ENCODE measurements around the gene LGMN. TPM values are rescaled to one million over a fixed set of nuclear protein-coding genes. Genes with fewer than 3 reads are reported as not detected.

The LGMN gene
- total RNA-seq, 1 donor from 2014 or later = 37.0 TPM

DNA sequence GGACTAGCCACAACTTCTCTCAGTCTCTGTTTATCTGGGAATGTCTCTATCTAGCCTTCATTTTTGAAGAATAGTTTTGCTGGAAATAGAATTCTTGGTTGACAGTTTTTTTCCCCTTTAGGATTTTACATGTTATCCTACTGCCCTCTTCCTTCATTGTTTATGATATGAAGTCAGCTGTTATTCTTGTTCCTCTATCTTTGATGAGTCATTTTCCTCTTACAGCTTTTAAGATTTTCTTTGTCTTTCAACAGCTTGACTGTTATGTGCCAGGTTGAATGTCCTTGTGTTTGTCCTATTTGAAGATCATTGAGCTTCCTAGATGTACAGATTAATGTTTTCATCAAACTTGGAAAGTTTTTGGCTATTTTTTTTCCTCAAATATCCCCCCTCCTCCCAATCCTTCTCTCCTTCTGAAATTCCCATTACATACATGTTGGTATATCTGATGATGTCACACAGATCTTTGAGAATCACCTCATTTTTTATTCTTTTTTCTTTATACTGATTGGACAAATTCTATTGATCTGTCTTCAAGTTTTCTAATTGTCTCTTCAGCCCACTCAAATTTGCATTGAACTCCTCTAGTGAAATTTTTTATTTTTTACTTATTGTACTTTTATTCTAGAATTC is 41.1 kb upstream of the LGMN start:
- DNase-seq (ENCODE audit: low read depth, low spot score) = no peak
- TF ChIP-seq CTCF (conservative IDR thresholded peaks at IDR 0.05) = no peak
- Mint-ChIP-seq H3K27me3 (ENCODE audit: low read depth) (peaks cover 21% of the 10 kb centered on the region), H3K36me3 (ENCODE audit: low read depth) (peaks cover 3% of the 10 kb centered on the region), H3K4me3 (no peak overlapping the region), H3K4me1 (peaks cover 9% of the 10 kb centered on the region), H3K9me3 (peaks cover 17% of the 10 kb centered on the region), H3K27ac (ENCODE audit: unreplicated experiment) (no peak overlapping the region)

- Mint-ChIP-seq H3K27me3 (ENCODE audit: low read depth) (peaks cover 19% of the 10 kb centered on the region), H3K27ac (ENCODE audit: unreplicated experiment) (no peak overlapping the region), H3K9me3 (peaks cover 16% of the 10 kb centered on the region), H3K4me3 (no peak overlapping the region), H3K36me3 (ENCODE audit: low read depth) (no peaks in the 10 kb centered on the region), H3K4me1 (peaks cover 4% of the 10 kb centered on the region)
- no peak for DNase-seq (ENCODE audit: low read depth, low spot score)
- no peak for TF ChIP-seq CTCF (conservative IDR thresholded peaks at IDR 0.05)
These were observed 39.1 kb upstream of the LGMN start for GRCh38 chr14:92787554-92787953.

DNA sequence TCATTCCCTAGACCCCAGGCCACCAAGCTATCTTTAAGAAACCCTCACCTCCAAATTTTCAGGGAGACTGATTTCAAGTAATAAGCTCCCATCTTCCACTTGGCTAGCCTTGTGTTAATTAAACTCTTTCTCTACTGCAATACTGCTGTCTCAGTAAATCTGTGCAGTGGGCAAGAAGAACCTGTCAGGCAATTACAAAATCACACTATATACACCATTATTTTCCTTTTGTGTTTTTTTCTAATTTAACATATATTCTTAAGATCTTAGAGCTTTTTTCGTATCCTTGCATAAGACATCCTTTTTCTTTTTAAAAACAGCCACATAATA is 38.0 kb upstream of the LGMN start:
- no peak for DNase-seq (ENCODE audit: low read depth, low spot score)
- peaks cover 4% of the 10 kb centered on the region for H3K4me1 Mint-ChIP-seq
- peaks cover 11% of the 10 kb centered on the region for H3K27me3 Mint-ChIP-seq (ENCODE audit: low read depth)
- no peaks in the 10 kb centered on the region for H3K36me3 Mint-ChIP-seq (ENCODE audit: low read depth)
- H3K4me3 Mint-ChIP-seq = no peak overlapping the region
- H3K27ac Mint-ChIP-seq (ENCODE audit: unreplicated experiment) = no peak overlapping the region
- H3K9me3 Mint-ChIP-seq = peaks cover 14% of the 10 kb centered on the region
- TF ChIP-seq CTCF (conservative IDR thresholded peaks at IDR 0.05) = no peak

DNA sequence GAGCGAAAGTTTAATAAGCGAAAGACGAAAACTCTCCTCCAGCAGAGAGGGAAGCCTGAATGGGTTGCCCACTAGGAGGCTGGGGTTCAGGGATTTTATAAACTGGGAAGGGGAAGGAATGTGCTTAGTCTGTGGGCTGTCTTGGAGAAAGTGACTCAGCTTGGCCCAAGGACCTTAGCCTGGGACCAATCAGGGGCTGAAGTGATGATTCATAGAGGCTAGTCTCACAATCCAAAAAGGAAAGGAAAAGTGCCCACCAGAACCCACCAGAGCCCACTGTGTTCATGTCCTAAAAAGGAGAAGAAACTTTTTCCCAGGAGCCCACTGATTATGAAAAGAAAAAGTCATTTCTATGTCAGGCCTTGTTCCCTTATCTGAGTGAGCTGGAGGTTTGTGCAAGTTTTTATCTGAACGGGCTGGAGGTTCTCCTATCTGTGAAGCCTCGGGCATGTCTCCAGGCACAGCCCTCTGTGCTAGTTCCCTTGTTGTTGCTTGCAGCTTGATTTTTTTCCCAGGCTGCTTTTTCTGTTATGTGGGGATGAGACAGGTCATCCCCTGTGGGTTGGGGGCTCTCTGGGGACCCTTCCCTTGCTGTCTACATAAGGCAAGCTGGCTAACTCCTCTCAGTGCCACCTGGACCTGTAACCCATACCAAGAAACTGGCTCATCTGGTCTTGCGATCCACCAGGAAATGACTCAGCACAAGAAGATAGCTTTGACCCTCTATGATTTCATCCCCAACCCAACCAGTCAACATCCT is 37.4 kb upstream of the LGMN start:
- H3K36me3 Mint-ChIP-seq (ENCODE audit: low read depth) = no peaks in the 10 kb centered on the region
- no peak overlapping the region for H3K27ac Mint-ChIP-seq (ENCODE audit: unreplicated experiment)
- peaks cover 9% of the 10 kb centered on the region for H3K27me3 Mint-ChIP-seq (ENCODE audit: low read depth)
- no peak for TF ChIP-seq CTCF (conservative IDR thresholded peaks at IDR 0.05)
- H3K9me3 Mint-ChIP-seq = peaks cover 13% of the 10 kb centered on the region
- no peak overlapping the region for H3K4me3 Mint-ChIP-seq
- H3K4me1 Mint-ChIP-seq = peaks cover 4% of the 10 kb centered on the region
- DNase-seq (ENCODE audit: low read depth, low spot score) = no peak

DNA sequence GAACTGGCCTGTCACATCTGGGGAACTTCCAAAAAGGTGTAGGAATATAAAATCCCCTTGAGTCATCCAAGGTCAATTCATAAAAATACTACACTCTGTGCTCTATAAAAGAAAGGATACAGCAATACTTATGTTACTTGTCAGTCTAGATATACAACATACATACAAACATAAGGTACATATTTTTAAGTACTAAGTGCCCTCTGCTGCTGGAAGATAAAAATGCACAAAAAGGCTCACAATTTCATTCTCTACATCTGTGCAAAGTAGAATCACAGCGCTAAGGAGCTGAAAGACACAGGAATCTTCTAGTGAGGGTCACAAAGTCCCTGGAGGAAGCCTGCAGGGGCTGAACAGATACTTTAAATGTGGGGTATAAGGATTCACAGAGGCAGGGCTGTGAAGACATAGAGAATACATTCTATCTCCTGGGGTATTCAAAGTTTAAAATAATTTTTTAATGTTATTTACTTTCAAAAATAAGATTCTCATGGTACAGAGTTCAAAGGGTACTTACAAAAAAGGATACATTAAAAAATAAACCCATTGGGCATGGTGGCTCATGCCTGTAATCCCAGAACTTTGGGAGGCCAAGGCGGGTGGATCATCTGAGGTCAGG is 35.5 kb upstream of the LGMN start:
- no peak overlapping the region for H3K27ac Mint-ChIP-seq (ENCODE audit: unreplicated experiment)
- H3K36me3 Mint-ChIP-seq (ENCODE audit: low read depth) = no peaks in the 10 kb centered on the region
- H3K9me3 Mint-ChIP-seq = peaks cover 2% of the 10 kb centered on the region
- H3K27me3 Mint-ChIP-seq (ENCODE audit: low read depth) = peaks cover 5% of the 10 kb centered on the region
- DNase-seq (ENCODE audit: low read depth, low spot score) = peak; percentile 13
- H3K4me3 Mint-ChIP-seq = no peak overlapping the region
- peak; percentile 74 for TF ChIP-seq CTCF (conservative IDR thresholded peaks at IDR 0.05)
- H3K4me1 Mint-ChIP-seq = peaks cover 4% of the 10 kb centered on the region

Data from neural crest cell (in vitro differentiated cells).